Measurements from ENCODE around the gene KIF5C.
"Not testable (repeated sequence)": the region's sequence is repeated elsewhere in the genome, so short reads cannot be mapped to it uniquely, and the experiment has no call there.

KIF5C gene

DNA sequence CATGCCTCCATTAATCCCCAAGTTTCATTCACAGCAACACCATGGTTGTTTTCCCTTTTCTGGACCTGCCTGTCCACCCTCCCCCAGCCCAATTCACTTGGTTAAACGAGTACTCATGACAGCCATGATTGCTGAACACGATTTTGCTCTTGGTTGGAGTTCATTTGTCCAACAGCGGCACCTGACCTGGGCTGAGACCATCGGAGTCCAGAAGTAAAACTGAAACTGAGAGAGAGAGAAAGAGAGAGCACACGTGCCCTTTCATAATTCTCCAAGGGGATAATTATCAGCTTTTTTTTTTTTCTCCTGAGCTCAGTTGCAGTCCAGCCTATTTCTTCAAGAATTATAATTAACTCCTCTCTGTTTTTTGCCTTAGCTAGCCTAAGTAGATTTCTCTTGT, 13.7 kb upstream of the KIF5C start:
- Histone ChIP-seq H3K4me1 (ENCODE audit: control insufficient read depth, insufficient read depth, low read length) (no peaks in the 10 kb centered on the region), H3K27ac (ENCODE audit: extremely low read depth, low read depth, low read length) (no peak overlapping the region), H3K36me3 (ENCODE audit: control insufficient read depth in 2 of 2, insufficient read depth in 1 of 2, low read length in 2 of 2) (no peaks in the 10 kb centered on the region), H3K9me3 (ENCODE audit: control insufficient read depth, insufficient read depth, low read depth, low read length) (no peaks in the 10 kb centered on the region), H3K4me3 (ENCODE audit: low read depth, low read length) (no peak overlapping the region)
- no peak for TF ChIP-seq ZNF473 (tag by site-specific recombination; IDR thresholded peaks at IDR 0.05)
- TF ChIP-seq ZNF280C (tag by site-specific recombination; IDR thresholded peaks at IDR 0.05): no peak
- TF ChIP-seq HOXA7 (CRISPR knock-in tag; IDR thresholded peaks at IDR 0.05; ENCODE audit: borderline replicate concordance): no peak
- no peak for TF ChIP-seq ZBTB48 (tag by site-specific recombination; IDR thresholded peaks at IDR 0.05)
- no peak for TF ChIP-seq HOXC10 (CRISPR knock-in tag; IDR thresholded peaks at IDR 0.05)
- no peak for TF ChIP-seq ZBTB1 (tag by site-specific recombination; IDR thresholded peaks at IDR 0.05)
- no peak for TF ChIP-seq KLF10 (tag by site-specific recombination; IDR thresholded peaks at IDR 0.05)
- CTCF ChIA-PET: no interaction called here
- POLR2A ChIA-PET: no interaction called here

GRCh38 chr2:148862478-148862877, 12.5 kb upstream of the KIF5C start:
- H3K9me3 ChIP-seq (ENCODE audit: control insufficient read depth, insufficient read depth, low read depth, low read length); H3K27ac ChIP-seq (ENCODE audit: extremely low read depth, low read depth, low read length); H3K4me3 ChIP-seq (ENCODE audit: low read depth, low read length); POLR2A ChIA-PET; H3K36me3 ChIP-seq (ENCODE audit: control insufficient read depth in 2 of 2, insufficient read depth in 1 of 2, low read length in 2 of 2); H3K4me1 ChIP-seq (ENCODE audit: control insufficient read depth, insufficient read depth, low read length); CTCF ChIA-PET: not testable (repeated sequence)

DNA sequence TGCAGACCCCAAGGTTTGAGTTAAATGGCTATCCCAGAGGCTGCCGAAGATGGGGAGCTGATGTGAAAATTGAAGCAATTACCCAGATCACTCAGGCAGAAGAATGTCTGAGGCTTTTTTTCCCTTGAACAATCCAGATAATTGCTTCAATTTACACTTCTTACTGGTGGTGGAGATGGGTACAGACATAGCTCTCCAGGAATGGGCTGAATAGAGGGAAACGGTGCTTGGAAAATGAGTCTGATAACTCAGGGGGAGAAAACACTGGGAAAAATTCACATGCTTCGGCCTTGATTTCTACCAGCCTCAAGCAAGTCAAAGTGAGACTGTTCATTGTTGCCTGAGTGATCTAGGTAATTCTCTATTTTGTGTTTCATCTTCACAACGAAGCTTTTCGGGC, 9.5 kb upstream of the KIF5C start:
- no peaks in the 10 kb centered on the region for H3K9me3 ChIP-seq (ENCODE audit: control insufficient read depth, insufficient read depth, low read depth, low read length)
- H3K4me3 ChIP-seq (ENCODE audit: low read depth, low read length): no peak overlapping the region
- POLR2A ChIA-PET: no interaction called here
- H3K27ac ChIP-seq (ENCODE audit: extremely low read depth, low read depth, low read length): no peak overlapping the region
- H3K36me3 ChIP-seq (ENCODE audit: control insufficient read depth in 2 of 2, insufficient read depth in 1 of 2, low read length in 2 of 2): no peaks in the 10 kb centered on the region
- CTCF ChIA-PET: interaction anchor here (0.6 to 0.7 kb wide), 2 partner anchors 33 to 238 kb away, joined by 3 to 4 read pairs; no protein-coding TSS in a partner anchor
- no peak for TF ChIP-seq WT1 (tag by site-specific recombination; IDR thresholded peaks at IDR 0.05)
- no peak for TF ChIP-seq KLF8 (tag by site-specific recombination; IDR thresholded peaks at IDR 0.05)
- TF ChIP-seq HOXA7 (CRISPR knock-in tag; IDR thresholded peaks at IDR 0.05; ENCODE audit: borderline replicate concordance): no peak
- TF ChIP-seq ZNF140 (tag by site-specific recombination; IDR thresholded peaks at IDR 0.05): no peak
- no peak for TF ChIP-seq ZNF324 (tag by site-specific recombination; IDR thresholded peaks at IDR 0.05)
- TF ChIP-seq PRDM1 (tag by site-specific recombination; IDR thresholded peaks at IDR 0.05): no peak
- TF ChIP-seq ZNF555 (tag by site-specific recombination; conservative IDR thresholded peaks at IDR 0.05): no peak
- no peak for TF ChIP-seq ZSCAN5A (tag by site-specific recombination; IDR thresholded peaks at IDR 0.05)
- TF ChIP-seq, protein P1, sequence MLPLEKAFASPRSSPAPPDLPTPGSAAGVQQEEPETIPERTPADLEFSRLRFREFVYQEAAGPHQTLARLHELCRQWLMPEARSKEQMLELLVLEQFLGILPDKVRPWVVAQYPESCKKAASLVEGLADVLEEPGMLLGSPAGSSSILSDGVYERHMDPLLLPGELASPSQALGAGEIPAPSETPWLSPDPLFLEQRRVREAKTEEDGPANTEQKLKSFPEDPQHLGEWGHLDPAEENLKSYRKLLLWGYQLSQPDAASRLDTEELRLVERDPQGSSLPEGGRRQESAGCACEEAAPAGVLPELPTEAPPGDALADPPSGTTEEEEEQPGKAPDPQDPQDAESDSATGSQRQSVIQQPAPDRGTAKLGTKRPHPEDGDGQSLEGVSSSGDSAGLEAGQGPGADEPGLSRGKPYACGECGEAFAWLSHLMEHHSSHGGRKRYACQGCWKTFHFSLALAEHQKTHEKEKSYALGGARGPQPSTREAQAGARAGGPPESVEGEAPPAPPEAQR (tag by site-specific recombination; IDR thresholded peaks at IDR 0.05): no peak
- TF ChIP-seq ATF2 (tag by site-specific recombination; IDR thresholded peaks at IDR 0.05; ENCODE audit: low read depth): no peak
- no peak for TF ChIP-seq ZNF157 (tag by site-specific recombination; IDR thresholded peaks at IDR 0.05)
- TF ChIP-seq GFI1B (tag by site-specific recombination; IDR thresholded peaks at IDR 0.05): no peak
- TF ChIP-seq ZBTB20 (tag by site-specific recombination; IDR thresholded peaks at IDR 0.05): no peak
- TF ChIP-seq ZNF16 (tag by site-specific recombination; IDR thresholded peaks at IDR 0.05; ENCODE audit: low read depth): no peak
- TF ChIP-seq ZBTB48 (tag by site-specific recombination; IDR thresholded peaks at IDR 0.05): no peak
- H3K4me1 ChIP-seq (ENCODE audit: control insufficient read depth, insufficient read depth, low read length): no peaks in the 10 kb centered on the region
